A673 (cell line): ENCODE results near the gene GLB1L2. TPM values are rescaled to one million over a fixed set of nuclear protein-coding genes. Genes with fewer than 3 reads are reported as not detected.

ENCODE experiments used
- BruUV-seq: library from RNA; stranded (reverse); fragments of 400-500 nt; replicated peaks from 2 replicates; lab custom pipeline; 2021; lab: Mats Ljungman, UMichigan
- CTCF ChIA-PET: fragments of 300-600 bp; sonication (Branson Sonifier 250); formaldehyde crosslinking; loops from one replicate; lab custom pipeline; 2022; ENCODE audit warnings: antibody characterized with exemption; lab: Charles Lee
- POLR2A ChIA-PET: fragments of 300-600 bp; sonication (Branson Sonifier 250); formaldehyde crosslinking; loops from one replicate; lab custom pipeline; 2022; ENCODE audit warnings: antibody characterized with exemption; ENCODE audit not compliant: low non-redundant PET; lab: Charles Lee
- DNase-seq: peaks from one replicate; pipeline ENCODE4 v3.0.0-alpha.2; 2015; ENCODE audit warnings: low spot score
- H3K27ac ChIP-seq: fragments of 200-600 bp; sonication (generic); 2 replicates; pipeline ENCODE4 v1.5.1; 2016; ENCODE audit warnings: mixed run types, low read depth, mild to moderate bottlenecking, mixed read lengths, antibody characterized with exemption, low read length; ENCODE audit not compliant: poor library complexity, severe bottlenecking
- H3K27me3 ChIP-seq: fragments of 200-600 bp; sonication (generic); replicated peaks from 2 replicates; pipeline ENCODE4 v1.6.1; 2017; ENCODE audit warnings: mixed run types, low read depth, mild to moderate bottlenecking, mixed read lengths, antibody characterized with exemption, low read length; ENCODE audit not compliant: insufficient read depth, poor library complexity
- H3K36me3 ChIP-seq: fragments of 200-600 bp; sonication (generic); 2 replicates; pipeline ENCODE4 v1.6.1; 2016; ENCODE audit warnings: mixed run types, mild to moderate bottlenecking, mixed read lengths, antibody characterized with exemption, low read length; ENCODE audit not compliant: insufficient read depth, poor library complexity, severe bottlenecking
- H3K4me1 ChIP-seq: fragments of 200-600 bp; sonication (generic); 2 replicates; pipeline ENCODE4 v1.6.1; 2017; ENCODE audit warnings: mixed run types, mild to moderate bottlenecking, mixed read lengths, antibody characterized with exemption, low read length; ENCODE audit not compliant: insufficient read depth, poor library complexity, severe bottlenecking
- H3K4me3 ChIP-seq: fragments of 200-600 bp; sonication (generic); 2 replicates; pipeline ENCODE4 v1.5.1; 2016; ENCODE audit warnings: low read depth, mixed run types, mild to moderate bottlenecking, mixed read lengths, low read length; ENCODE audit not compliant: poor library complexity, severe bottlenecking
- H3K9me3 ChIP-seq: fragments of 200-600 bp; sonication (generic); 2 replicates; pipeline ENCODE4 v1.6.1; 2016; ENCODE audit warnings: mixed run types, low read depth, mild to moderate bottlenecking, mixed read lengths, antibody characterized with exemption, low read length; ENCODE audit not compliant: poor library complexity, severe bottlenecking
- EZH2 ChIP-seq: fragments of 200-600 bp; sonication (generic); IDR thresholded peaks from 2 replicates; pipeline ENCODE4 v1.6.1; 2017; ENCODE audit warnings: borderline replicate concordance, low read depth, mild to moderate bottlenecking, mixed read lengths, antibody characterized with exemption, low read length; ENCODE audit not compliant: poor library complexity, severe bottlenecking
- intact Hi-C: fragments of 100-400 bp; cut with micrococcal nuclease; formaldehyde crosslinking; loops from one replicate; pipeline ENCODE4 v1.10.0; 2022; ENCODE audit not compliant: unreplicated experiment
- total RNA-seq: library from RNA; stranded (reverse); gene quantifications from 2 replicates; pipeline ENCODE4 v1.2.3, GENCODE V29; 2021
- TF ChIP-seq, protein P1 (sequence below): fragments of 300-800, 200-600 bp; sonication (generic); conservative IDR thresholded peaks from 2 replicates; pipeline ENCODE4 v1.5.1; 2017; ENCODE audit warnings: low read depth, mild to moderate bottlenecking, antibody characterized with exemption, low read length, moderate library complexity, mixed read lengths

GLB1L2 gene
- total RNA-seq, 1 experiment from 2014 or later, result 22.6 TPM

DNA sequence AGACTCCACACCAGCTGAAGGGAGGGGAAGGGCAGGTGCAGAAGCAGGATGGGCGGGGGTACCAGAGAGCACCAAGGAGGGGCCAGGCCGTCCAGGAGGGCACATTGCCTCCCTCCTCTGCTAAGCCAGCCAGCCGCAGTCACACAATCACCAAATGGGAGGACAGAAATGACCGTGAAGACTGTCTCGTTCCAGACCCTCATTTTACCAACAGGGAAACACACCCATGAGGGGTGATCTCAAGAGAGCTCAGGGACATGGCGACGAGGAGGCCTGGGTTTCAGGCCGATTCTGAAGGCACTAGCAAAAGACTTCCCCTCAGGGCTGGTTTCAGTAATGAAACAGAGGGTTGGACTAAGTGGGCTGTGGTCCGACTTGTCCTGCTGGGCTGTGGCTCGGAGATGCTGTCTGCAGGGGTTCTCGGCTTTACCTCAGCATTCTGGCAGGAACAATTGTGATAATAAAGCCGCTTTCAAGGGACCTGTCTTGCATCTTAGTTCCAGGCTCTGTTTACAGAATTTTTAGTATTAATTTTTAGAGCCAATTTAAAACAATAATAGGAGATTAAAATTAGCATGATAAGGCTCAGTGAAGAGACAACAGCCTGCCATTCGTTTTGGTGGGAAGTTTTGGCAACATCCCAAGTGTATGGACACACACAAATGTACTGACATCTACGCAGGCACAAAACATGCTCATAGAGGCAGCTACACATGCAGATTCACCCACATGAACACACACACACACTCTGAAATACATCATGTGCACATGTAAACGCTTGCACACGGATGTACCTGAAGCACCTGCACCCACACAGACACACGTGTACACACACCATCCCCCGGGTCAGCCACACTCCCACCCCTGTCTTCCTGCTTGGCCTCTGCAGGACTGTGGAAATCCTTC, 82.3 kb downstream of the GLB1L2 start:
- peaks cover 69% of the 10 kb centered on the region for H3K27me3 ChIP-seq
- no peaks in the 10 kb centered on the region for H3K9me3 ChIP-seq
- POLR2A ChIA-PET, result no interaction called here

DNA sequence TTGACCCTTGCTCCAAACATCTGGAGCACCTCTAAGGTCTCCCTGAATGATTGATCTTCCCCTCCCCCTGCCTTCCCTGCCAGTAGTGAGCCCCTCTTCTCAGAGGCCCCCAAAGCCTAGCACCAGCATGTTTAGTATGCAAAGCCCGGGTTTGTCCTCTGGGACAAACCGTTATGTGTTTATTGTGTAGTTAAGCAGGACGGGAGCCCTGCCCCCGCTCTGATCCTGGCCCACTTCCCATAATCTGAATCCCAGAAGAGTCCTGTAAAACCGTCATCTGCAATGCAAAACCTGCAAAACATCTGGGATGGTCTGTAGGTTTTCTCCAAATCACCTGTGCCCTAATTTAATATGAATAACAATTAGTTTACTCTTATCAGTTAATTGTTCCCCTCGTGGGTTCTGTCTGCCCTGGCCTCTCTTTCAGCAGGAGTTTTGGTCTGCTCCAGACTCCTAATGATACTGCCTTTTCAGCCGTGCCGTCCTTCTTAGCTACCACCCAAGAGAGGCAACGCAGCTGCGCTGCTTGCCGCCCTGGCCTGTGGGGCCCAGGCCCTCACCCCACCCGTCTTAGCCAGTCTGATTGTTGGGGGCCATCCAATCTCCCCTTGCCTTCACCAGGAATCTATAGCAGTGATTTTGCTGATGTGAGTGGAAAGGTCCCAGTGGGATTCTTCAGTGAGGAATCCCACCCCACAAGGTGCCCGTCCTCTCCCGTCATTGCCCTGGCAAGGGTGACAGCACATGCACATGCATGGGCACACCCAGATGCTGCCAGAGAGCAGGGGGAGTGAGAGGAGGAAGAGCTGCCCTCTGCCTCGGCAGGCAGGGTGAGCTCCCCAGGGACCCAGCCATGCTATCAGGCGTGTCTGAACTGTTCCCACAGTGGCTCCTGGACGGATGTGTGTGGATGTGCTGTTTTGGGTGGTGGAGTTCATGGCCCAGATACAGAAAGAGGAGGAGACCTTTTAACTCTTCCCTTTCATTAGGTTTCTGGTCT, 83.3 kb downstream of the GLB1L2 start:
- Histone ChIP-seq H3K9me3 (no peaks in the 10 kb centered on the region), H3K27ac (no peak overlapping the region), H3K4me3 (no peak overlapping the region), H3K27me3 (peaks cover 63% of the 10 kb centered on the region), H3K4me1 (peaks cover 6% of the 10 kb centered on the region), H3K36me3 (no peaks in the 10 kb centered on the region)
- DNase-seq, result no peak
- intact Hi-C loops, result loop anchor here (5.0 kb wide), 1 partner anchor 52 kb away; no protein-coding TSS in a partner anchor
- TF ChIP-seq, protein P1, sequence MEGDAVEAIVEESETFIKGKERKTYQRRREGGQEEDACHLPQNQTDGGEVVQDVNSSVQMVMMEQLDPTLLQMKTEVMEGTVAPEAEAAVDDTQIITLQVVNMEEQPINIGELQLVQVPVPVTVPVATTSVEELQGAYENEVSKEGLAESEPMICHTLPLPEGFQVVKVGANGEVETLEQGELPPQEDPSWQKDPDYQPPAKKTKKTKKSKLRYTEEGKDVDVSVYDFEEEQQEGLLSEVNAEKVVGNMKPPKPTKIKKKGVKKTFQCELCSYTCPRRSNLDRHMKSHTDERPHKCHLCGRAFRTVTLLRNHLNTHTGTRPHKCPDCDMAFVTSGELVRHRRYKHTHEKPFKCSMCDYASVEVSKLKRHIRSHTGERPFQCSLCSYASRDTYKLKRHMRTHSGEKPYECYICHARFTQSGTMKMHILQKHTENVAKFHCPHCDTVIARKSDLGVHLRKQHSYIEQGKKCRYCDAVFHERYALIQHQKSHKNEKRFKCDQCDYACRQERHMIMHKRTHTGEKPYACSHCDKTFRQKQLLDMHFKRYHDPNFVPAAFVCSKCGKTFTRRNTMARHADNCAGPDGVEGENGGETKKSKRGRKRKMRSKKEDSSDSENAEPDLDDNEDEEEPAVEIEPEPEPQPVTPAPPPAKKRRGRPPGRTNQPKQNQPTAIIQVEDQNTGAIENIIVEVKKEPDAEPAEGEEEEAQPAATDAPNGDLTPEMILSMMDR, result no peak
- no peak for TF ChIP-seq EZH2
- POLR2A ChIA-PET, result interaction anchor here (0.6 kb wide), 1 partner anchor 261 kb away, joined by 8 read pairs; no protein-coding TSS in a partner anchor
- BruUV-seq, result no TSS peak
- CTCF ChIA-PET, result no interaction called here

More for the DNA sequence above, 82.3 kb downstream of the GLB1L2 start:
- DNase-seq, result no peak
- intact Hi-C loops, result loop anchor here (5.0 kb wide), 1 partner anchor 53 kb away; no protein-coding TSS in a partner anchor
- H3K27ac ChIP-seq, result no peak overlapping the region
- H3K4me1 ChIP-seq, result peaks cover 6% of the 10 kb centered on the region
- H3K36me3 ChIP-seq, result no peaks in the 10 kb centered on the region
- no peak overlapping the region for H3K4me3 ChIP-seq
- BruUV-seq, result no TSS peak
- CTCF ChIA-PET, result no interaction called here
- no peak for TF ChIP-seq EZH2
- TF ChIP-seq, protein P1, result no peak

DNA sequence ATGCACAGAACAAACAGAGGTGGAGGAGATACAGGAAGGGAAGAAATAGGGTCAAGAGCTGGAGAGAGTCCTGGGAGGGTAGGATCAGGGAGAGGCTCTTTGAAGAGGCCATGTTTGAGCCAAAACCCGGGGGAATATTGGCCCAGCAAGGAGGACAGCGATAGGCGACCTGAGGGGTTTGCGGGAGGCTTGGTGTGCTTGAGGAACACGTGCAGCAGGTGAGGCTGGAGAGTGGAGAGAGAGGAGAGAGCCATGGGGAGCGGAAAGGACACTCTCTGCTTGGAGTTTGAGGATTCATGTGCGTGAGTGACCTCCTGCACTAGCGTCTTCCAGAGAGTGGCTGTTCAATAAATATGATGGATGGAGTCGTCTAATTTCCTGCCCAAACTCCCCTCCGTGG, 84.9 kb downstream of the GLB1L2 start:
- no peak for DNase-seq
- peaks cover 3% of the 10 kb centered on the region for H3K4me1 ChIP-seq
- no peak overlapping the region for H3K4me3 ChIP-seq
- no TSS peak for BruUV-seq
- intact Hi-C loops, result no loop called here
- H3K9me3 ChIP-seq, result no peaks in the 10 kb centered on the region
- H3K27me3 ChIP-seq, result peaks cover 48% of the 10 kb centered on the region
- no peaks in the 10 kb centered on the region for H3K36me3 ChIP-seq
- TF ChIP-seq EZH2, result no peak
- TF ChIP-seq, protein P1, result no peak
- ChIA-PET CTCF (no interaction called here), POLR2A (no interaction called here)
- H3K27ac ChIP-seq, result no peak overlapping the region
